Osteoblast (primary cell): ENCODE results near the gene GRHL3. TPM values are rescaled to one million over a fixed set of nuclear protein-coding genes. Genes with fewer than 3 reads are reported as not detected.

Experiments used
- DNase-seq: peaks from one replicate; pipeline ENCODE4 v3.0.0; 2011; ENCODE audit warnings: low spot score, mixed read lengths; ENCODE audit not compliant: insufficient read length; ENCODE audit errors: missing footprints
- H2AFZ ChIP-seq: 2 replicates; pipeline ENCODE4 v1.6.0; 2011; ENCODE audit warnings: mild to moderate bottlenecking, low read length
- H3K27ac ChIP-seq: 2 replicates; pipeline ENCODE4 v1.5.1; 2011; ENCODE audit warnings: mild to moderate bottlenecking, low read depth, low read length, moderate library complexity
- H3K27me3 ChIP-seq: 2 replicates; pipeline ENCODE4 v1.6.0; 2012; ENCODE audit warnings: mild to moderate bottlenecking, control low read depth, inconsistent platforms, low read length, moderate library complexity; ENCODE audit not compliant: insufficient read depth
- H3K36me3 ChIP-seq: 2 replicates; pipeline ENCODE4 v1.5.1; 2011; ENCODE audit warnings: mild to moderate bottlenecking, low read length, control low read depth, moderate library complexity; ENCODE audit not compliant: insufficient read depth
- H3K4me1 ChIP-seq: 2 replicates; pipeline ENCODE4 v1.5.1; 2011; ENCODE audit warnings: mild to moderate bottlenecking, low read length, control low read depth, moderate library complexity; ENCODE audit not compliant: insufficient read depth
- H3K4me2 ChIP-seq: 2 replicates; pipeline ENCODE4 v1.6.0; 2011; ENCODE audit warnings: mild to moderate bottlenecking, low read length; ENCODE audit not compliant: insufficient read depth
- H3K4me3 ChIP-seq: fragments of 200-600 bp; sonication (generic); 3 replicates; pipeline ENCODE4 v1.5.1; 2012; ENCODE audit warnings: mild to moderate bottlenecking, low read length, inconsistent platforms; ENCODE audit not compliant: insufficient read depth
- H3K79me2 ChIP-seq: 2 replicates; pipeline ENCODE4 v1.6.0; 2012; ENCODE audit warnings: mild to moderate bottlenecking, low read length, control low read depth, inconsistent platforms; ENCODE audit not compliant: insufficient read depth
- H3K9me3 ChIP-seq: 2 replicates; pipeline ENCODE4 v1.5.1; 2011; ENCODE audit warnings: low read depth, low read length, control low read depth
- H4K20me1 ChIP-seq: 2 replicates; pipeline ENCODE4 v1.6.0; 2012; ENCODE audit warnings: mild to moderate bottlenecking, low read length, control low read depth; ENCODE audit not compliant: insufficient read depth
- CTCF ChIP-seq: IDR thresholded peaks from 2 replicates; pipeline ENCODE4 v1.5.1; 2011; ENCODE audit warnings: mild to moderate bottlenecking, low read depth, low read length, moderate library complexity; ENCODE audit errors: extremely low read depth
- total RNA-seq: library from RNA; depleted of rRNA; stranded (reverse); fragments of >200 nt; gene quantifications from 2 replicates; pipeline ENCODE4 v1.2.3, GENCODE V29; 2012

The GRHL3 gene
- total RNA-seq, 1 donor = not detected

GRCh38 chr1:24391882-24392603 is 72.9 kb downstream of the GRHL3 start:
- Histone ChIP-seq H3K79me2 (no peaks in the 10 kb centered on the region), H3K27ac (peak overlapping the region; percentile 85), H3K4me2 (peak overlapping the region; percentile 57), H3K9me3 (no peaks in the 10 kb centered on the region), H2AFZ (peak overlapping the region; percentile 64), H3K36me3 (no peaks in the 10 kb centered on the region), H4K20me1 (no peaks in the 10 kb centered on the region), H3K27me3 (no peaks in the 10 kb centered on the region), H3K4me3 (peak overlapping the region; percentile 48), H3K4me1 (peaks cover 27% of the 10 kb centered on the region)
- no peak for DNase-seq
- TF ChIP-seq CTCF = peak; percentile 82

GRCh38 chr1:24392604-24392946 is 73.4 kb downstream of the GRHL3 start:
- Histone ChIP-seq H3K4me1 (peaks cover 27% of the 10 kb centered on the region), H3K4me2 (no peak overlapping the region), H3K4me3 (no peak overlapping the region), H4K20me1 (no peaks in the 10 kb centered on the region), H2AFZ (no peak overlapping the region), H3K36me3 (no peaks in the 10 kb centered on the region), H3K9me3 (no peaks in the 10 kb centered on the region), H3K79me2 (no peaks in the 10 kb centered on the region), H3K27me3 (no peaks in the 10 kb centered on the region), H3K27ac (peak overlapping the region; percentile 85)
- peak; percentile 4 for TF ChIP-seq CTCF
- DNase-seq = no peak

GRCh38 chr1:24392982-24393650 is 74.0 kb downstream of the GRHL3 start:
- DNase-seq = no peak

More at GRCh38 chr1:24392982-24393650, 74.0 kb downstream of the GRHL3 start:
- no peak for TF ChIP-seq CTCF
- peak overlapping the region; percentile 60 for H3K4me2 ChIP-seq
- H3K4me3 ChIP-seq = no peak overlapping the region
- no peaks in the 10 kb centered on the region for H3K27me3 ChIP-seq
- H3K27ac ChIP-seq = peak overlapping the region; percentile 55
- H3K79me2 ChIP-seq = no peaks in the 10 kb centered on the region
- H3K36me3 ChIP-seq = no peaks in the 10 kb centered on the region
- H4K20me1 ChIP-seq = no peaks in the 10 kb centered on the region
- H3K9me3 ChIP-seq = no peaks in the 10 kb centered on the region
- H2AFZ ChIP-seq = no peak overlapping the region
- H3K4me1 ChIP-seq = peaks cover 27% of the 10 kb centered on the region
